Astrocyte (in vitro differentiated cells and primary cell): ENCODE data around the gene ZNRF2.

Source experiments
- EZH2 ChIP-seq: IDR thresholded peaks from 2 replicates; pipeline ENCODE4 v1.6.1; 2012; ENCODE audit warnings: mild to moderate bottlenecking, low read length, inconsistent platforms; ENCODE audit not compliant: insufficient read depth
- TF ChIP-seq, protein P1 (sequence below): IDR thresholded peaks from 2 replicates; pipeline ENCODE4 v1.5.1; 2011; ENCODE audit warnings: low read depth, mild to moderate bottlenecking, inconsistent platforms, low read length, moderate library complexity; ENCODE audit not compliant: insufficient read depth

GRCh38 chr7:30354791-30355190 lies 70.4 kb downstream of the ZNRF2 start:
- TF ChIP-seq, protein P1, sequence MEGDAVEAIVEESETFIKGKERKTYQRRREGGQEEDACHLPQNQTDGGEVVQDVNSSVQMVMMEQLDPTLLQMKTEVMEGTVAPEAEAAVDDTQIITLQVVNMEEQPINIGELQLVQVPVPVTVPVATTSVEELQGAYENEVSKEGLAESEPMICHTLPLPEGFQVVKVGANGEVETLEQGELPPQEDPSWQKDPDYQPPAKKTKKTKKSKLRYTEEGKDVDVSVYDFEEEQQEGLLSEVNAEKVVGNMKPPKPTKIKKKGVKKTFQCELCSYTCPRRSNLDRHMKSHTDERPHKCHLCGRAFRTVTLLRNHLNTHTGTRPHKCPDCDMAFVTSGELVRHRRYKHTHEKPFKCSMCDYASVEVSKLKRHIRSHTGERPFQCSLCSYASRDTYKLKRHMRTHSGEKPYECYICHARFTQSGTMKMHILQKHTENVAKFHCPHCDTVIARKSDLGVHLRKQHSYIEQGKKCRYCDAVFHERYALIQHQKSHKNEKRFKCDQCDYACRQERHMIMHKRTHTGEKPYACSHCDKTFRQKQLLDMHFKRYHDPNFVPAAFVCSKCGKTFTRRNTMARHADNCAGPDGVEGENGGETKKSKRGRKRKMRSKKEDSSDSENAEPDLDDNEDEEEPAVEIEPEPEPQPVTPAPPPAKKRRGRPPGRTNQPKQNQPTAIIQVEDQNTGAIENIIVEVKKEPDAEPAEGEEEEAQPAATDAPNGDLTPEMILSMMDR: no peak
- no peak for TF ChIP-seq EZH2
